Panc1 (cell line): Measurements from ENCODE around the gene MYO3B.

Source experiments
- CTCF ChIP-seq: fragments of 450-650 bp; IDR thresholded peaks from 2 replicates; pipeline ENCODE4 v1.5.1; 2017; ENCODE audit warnings: mild to moderate bottlenecking
- POLR2AphosphoS5 ChIP-seq: IDR thresholded peaks from 2 replicates; pipeline ENCODE4 v1.6.1; 2012; ENCODE audit warnings: mild to moderate bottlenecking, low read depth, low read length, moderate library complexity
- SIN3A ChIP-seq: IDR thresholded peaks from 2 replicates; pipeline ENCODE4 v1.6.1; 2012; ENCODE audit warnings: low read depth, mild to moderate bottlenecking, low read length, moderate library complexity, borderline replicate concordance; ENCODE audit not compliant: insufficient read depth
- TCF7L2 ChIP-seq: IDR thresholded peaks from 2 replicates; pipeline ENCODE4 v1.6.1; 2011; ENCODE audit warnings: mild to moderate bottlenecking, low read depth, low read length, inconsistent platforms
- TF ChIP-seq, protein P1 (sequence below), 2 experiments: IDR thresholded peaks; 2 replicates each; pipeline ENCODE4 v1.6.1; 2011 to 2012; ENCODE audit warnings: low read depth in 2 of 2, control low read depth in 1 of 2, low read length in 1 of 2, mild to moderate bottlenecking in 1 of 2, moderate library complexity in 1 of 2; ENCODE audit not compliant: insufficient read depth in 1 of 2

DNA sequence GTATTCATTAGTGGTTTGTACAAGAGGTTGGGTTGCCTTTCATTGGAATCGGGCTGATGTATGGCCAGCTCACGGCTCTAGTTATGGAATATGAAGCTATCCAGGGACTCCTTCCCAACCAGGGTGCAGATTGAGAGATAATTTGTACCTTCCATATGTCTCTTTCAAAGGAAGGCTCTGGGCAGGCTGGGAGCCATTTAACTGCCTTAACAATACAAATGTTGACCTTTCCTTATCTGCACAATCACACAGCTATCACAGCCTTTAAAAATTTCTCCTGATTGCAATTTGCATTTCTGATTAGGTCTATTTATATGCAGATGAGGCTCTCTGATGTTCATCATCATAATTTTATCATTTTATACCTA lies 58.7 kb downstream of the MYO3B start:
- TF ChIP-seq CTCF (no peak), SIN3A (no peak), POLR2AphosphoS5 (no peak), TCF7L2 (no peak)
- TF ChIP-seq, protein P1, sequence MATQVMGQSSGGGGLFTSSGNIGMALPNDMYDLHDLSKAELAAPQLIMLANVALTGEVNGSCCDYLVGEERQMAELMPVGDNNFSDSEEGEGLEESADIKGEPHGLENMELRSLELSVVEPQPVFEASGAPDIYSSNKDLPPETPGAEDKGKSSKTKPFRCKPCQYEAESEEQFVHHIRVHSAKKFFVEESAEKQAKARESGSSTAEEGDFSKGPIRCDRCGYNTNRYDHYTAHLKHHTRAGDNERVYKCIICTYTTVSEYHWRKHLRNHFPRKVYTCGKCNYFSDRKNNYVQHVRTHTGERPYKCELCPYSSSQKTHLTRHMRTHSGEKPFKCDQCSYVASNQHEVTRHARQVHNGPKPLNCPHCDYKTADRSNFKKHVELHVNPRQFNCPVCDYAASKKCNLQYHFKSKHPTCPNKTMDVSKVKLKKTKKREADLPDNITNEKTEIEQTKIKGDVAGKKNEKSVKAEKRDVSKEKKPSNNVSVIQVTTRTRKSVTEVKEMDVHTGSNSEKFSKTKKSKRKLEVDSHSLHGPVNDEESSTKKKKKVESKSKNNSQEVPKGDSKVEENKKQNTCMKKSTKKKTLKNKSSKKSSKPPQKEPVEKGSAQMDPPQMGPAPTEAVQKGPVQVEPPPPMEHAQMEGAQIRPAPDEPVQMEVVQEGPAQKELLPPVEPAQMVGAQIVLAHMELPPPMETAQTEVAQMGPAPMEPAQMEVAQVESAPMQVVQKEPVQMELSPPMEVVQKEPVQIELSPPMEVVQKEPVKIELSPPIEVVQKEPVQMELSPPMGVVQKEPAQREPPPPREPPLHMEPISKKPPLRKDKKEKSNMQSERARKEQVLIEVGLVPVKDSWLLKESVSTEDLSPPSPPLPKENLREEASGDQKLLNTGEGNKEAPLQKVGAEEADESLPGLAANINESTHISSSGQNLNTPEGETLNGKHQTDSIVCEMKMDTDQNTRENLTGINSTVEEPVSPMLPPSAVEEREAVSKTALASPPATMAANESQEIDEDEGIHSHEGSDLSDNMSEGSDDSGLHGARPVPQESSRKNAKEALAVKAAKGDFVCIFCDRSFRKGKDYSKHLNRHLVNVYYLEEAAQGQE (IDR thresholded peaks at IDR 0.05; ENCODE audit: insufficient read depth in 1 of 2, low read depth in 2 of 2, low read length in 1 of 2) = no peak
